Bronchial epithelial cell (primary cell): ENCODE data around the gene LSM11. TPM values are rescaled to one million over a fixed set of nuclear protein-coding genes. Genes with fewer than 3 reads are reported as not detected.
"Not testable (repeated sequence)": the region's sequence is repeated elsewhere in the genome, so short reads cannot be mapped to it uniquely, and the experiment has no call there.

Source experiments
- DNase-seq: peaks from one replicate; pipeline ENCODE4 v3.0.0-alpha.2; 2010; ENCODE audit warnings: low read depth
- FAIRE-seq: peaks from 2 replicates; lab custom pipeline; 2011; peaks lifted over from hg19 to GRCh38; lab: Jason Lieb, UNC
- H3K27me3 ChIP-seq: 2 replicates; pipeline ENCODE4 v1.5.1; 2011; ENCODE audit warnings: low read length; ENCODE audit not compliant: control insufficient read depth, insufficient read depth
- H3K36me3 ChIP-seq: 2 replicates; pipeline ENCODE4 v1.5.1; 2011; ENCODE audit warnings: low read length; ENCODE audit not compliant: control insufficient read depth, insufficient read depth
- H3K4me3 ChIP-seq: 2 replicates; pipeline ENCODE4 v1.5.1; 2011; ENCODE audit warnings: mild to moderate bottlenecking, low read depth, low read length, control low read depth
- total RNA-seq: library from RNA; depleted of rRNA; stranded (reverse); fragments of >200 nt; gene quantifications from 2 replicates; pipeline ENCODE4 v1.2.1, GENCODE V29; 2014
- TF ChIP-seq, protein P1 (sequence below): IDR thresholded peaks from 2 replicates; pipeline ENCODE4 v1.5.1; 2011; ENCODE audit warnings: mild to moderate bottlenecking, moderate library complexity, low read length, control low read depth, inconsistent platforms; ENCODE audit not compliant: insufficient read depth, severe bottlenecking

LSM11 gene
- total RNA-seq, 1 donor from 2014 or later, result 4.5 TPM

DNA sequence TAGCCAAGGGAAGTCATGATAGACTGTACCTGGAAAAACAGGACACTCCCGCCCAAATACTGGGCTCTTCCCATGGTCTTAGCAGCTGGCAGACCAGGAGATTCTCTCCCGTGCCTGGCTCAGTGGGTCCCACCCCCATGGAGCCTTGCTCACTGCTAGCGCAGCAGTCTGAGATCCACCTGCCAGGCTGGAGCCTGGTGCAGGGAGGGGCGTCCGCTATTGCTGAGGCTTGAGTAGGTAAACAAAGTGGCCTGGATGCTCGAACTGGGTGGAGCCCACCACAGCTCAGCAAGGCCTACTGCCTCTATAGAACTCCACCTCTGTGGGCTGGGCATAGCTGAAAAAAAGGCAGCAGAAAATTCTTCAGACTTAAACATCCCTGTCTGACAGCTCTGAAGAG, 22.4 kb upstream of the LSM11 start:
- FAIRE-seq (no peak), DNase-seq (no peak)
- TF ChIP-seq, protein P1, sequence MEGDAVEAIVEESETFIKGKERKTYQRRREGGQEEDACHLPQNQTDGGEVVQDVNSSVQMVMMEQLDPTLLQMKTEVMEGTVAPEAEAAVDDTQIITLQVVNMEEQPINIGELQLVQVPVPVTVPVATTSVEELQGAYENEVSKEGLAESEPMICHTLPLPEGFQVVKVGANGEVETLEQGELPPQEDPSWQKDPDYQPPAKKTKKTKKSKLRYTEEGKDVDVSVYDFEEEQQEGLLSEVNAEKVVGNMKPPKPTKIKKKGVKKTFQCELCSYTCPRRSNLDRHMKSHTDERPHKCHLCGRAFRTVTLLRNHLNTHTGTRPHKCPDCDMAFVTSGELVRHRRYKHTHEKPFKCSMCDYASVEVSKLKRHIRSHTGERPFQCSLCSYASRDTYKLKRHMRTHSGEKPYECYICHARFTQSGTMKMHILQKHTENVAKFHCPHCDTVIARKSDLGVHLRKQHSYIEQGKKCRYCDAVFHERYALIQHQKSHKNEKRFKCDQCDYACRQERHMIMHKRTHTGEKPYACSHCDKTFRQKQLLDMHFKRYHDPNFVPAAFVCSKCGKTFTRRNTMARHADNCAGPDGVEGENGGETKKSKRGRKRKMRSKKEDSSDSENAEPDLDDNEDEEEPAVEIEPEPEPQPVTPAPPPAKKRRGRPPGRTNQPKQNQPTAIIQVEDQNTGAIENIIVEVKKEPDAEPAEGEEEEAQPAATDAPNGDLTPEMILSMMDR, result no peak
- H3K27me3 ChIP-seq, result no peaks in the 10 kb centered on the region
- no peak overlapping the region for H3K4me3 ChIP-seq
- H3K36me3 ChIP-seq, result no peaks in the 10 kb centered on the region

- not testable (repeated sequence) for FAIRE-seq, H3K4me3 ChIP-seq, DNase-seq, H3K36me3 ChIP-seq, H3K27me3 ChIP-seq
Measured at GRCh38 chr5:157722895-157723294, 20.6 kb upstream of the LSM11 start.

GRCh38 chr5:157726607-157727006, 16.9 kb upstream of the LSM11 start:
- DNase-seq, FAIRE-seq, H3K4me3 ChIP-seq, H3K27me3 ChIP-seq, H3K36me3 ChIP-seq: not testable (repeated sequence)

GRCh38 chr5:157727858-157728257, 15.7 kb upstream of the LSM11 start:
- DNase-seq, FAIRE-seq, H3K27me3 ChIP-seq, H3K4me3 ChIP-seq, H3K36me3 ChIP-seq: not testable (repeated sequence)

DNA sequence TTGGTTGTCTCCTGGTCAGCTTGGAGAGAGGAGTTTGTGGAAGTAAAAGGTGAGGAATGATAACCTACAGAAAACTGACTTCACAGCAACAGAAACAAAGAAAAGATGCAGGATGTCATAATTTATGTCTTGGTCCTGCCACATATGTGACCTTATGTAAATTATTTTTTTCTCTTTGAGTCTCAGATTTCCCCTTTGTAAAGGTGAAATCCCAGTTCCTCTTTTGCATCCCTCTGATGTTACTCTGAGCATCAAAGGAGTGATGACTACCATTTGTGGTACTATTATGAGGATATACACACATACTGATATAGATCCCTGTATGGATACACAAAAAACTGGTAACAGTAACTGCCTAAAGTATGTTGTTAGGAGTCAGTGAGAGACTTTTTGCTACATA, 13.7 kb upstream of the LSM11 start:
- H3K36me3 ChIP-seq, result peaks cover 4% of the 10 kb centered on the region
- no peak for FAIRE-seq
- TF ChIP-seq, protein P1, result no peak
- no peak overlapping the region for H3K4me3 ChIP-seq
- H3K27me3 ChIP-seq, result no peaks in the 10 kb centered on the region
- no peak for DNase-seq

- TF ChIP-seq, protein P1, result no peak
- H3K36me3 ChIP-seq, result peaks cover 6% of the 10 kb centered on the region
- no peaks in the 10 kb centered on the region for H3K27me3 ChIP-seq
- DNase-seq (no peak), FAIRE-seq (no peak)
- peak overlapping the region; percentile 82 for H3K4me3 ChIP-seq
Measured at GRCh38 chr5:157730900-157731271, 12.6 kb upstream of the LSM11 start.

GRCh38 chr5:157731272-157732129, 12.0 kb upstream of the LSM11 start, which contains the start of gene THG1L:
THG1L (plus strand) TSS chr5:157731420; CDS start chr5:157731441, 21 bp downstream.
- Histone ChIP-seq H3K27me3 (no peaks in the 10 kb centered on the region), H3K36me3 (peaks cover 9% of the 10 kb centered on the region), H3K4me3 (peak within 1 kb of the TSS; percentile 82)
- FAIRE-seq (peak; percentile 68), DNase-seq (peak; percentile 95)
- TF ChIP-seq, protein P1, result no peak
